HPDE6-E6E7 (cell line): ENCODE results near the gene AMHR2.
"Not testable (repeated sequence)": the region's sequence is repeated elsewhere in the genome, so short reads cannot be mapped to it uniquely, and the experiment has no call there.

Experiments
- DNase-seq: peaks from one replicate; pipeline ENCODE4 v3.0.0; 2011; ENCODE audit warnings: missing footprints; ENCODE audit errors: extremely low spot score

The AMHR2 gene

DNA sequence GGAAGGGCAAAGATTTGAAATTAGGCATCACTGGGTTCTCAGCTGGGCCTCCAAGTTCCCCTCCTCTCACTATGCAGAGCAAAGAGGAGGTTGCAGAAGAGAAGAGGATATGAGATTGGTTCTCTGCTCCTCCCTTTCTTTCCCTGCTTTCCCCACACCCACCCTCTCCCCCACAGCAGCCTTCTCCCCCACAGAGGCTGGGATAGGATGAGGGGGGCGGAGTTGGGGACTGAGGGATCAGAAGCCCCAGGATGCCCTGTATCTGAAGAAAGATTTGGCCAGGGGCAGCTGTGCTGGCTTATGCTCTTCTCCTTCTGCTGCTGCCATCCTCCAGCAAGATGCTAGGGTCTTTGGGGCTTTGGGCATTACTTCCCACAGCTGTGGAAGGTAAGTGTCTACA, at the start of gene AMHR2:
AMHR2 (plus strand) TSS at position 259 of the 400 bp plus-strand sequence; CDS start at position 339, 80 bp downstream.
- no peak for DNase-seq

DNA sequence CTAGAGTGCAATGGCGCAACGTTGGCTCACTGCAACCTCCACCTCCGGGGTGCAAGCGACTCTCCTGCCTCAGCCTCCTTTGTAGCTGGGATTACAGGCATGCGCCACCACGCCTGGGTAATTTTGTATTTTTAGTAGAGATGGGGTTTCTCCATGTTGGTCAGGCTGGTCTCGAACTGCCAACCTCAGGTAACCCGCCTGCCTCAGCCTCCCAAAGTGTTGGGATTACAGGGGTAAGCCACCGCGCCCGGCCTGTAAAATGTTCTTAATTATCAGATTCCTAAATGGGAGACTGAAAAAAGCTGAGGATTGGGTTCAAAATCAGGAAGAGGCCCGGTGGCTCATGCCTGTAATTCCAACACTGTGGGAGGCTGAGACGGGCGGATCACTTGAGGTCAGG, 49.4 kb upstream of the AMHR2 start:
- not testable (repeated sequence) for DNase-seq

GRCh38 chr12:53376747-53377146, 46.9 kb upstream of the AMHR2 start:
- no peak for DNase-seq

- DNase-seq, result no peak
These were observed 45.4 kb upstream of the AMHR2 start for GRCh38 chr12:53378222-53378621.

GRCh38 chr12:53378724-53379388, 44.8 kb upstream of the AMHR2 start:
- DNase-seq, result no peak

DNA sequence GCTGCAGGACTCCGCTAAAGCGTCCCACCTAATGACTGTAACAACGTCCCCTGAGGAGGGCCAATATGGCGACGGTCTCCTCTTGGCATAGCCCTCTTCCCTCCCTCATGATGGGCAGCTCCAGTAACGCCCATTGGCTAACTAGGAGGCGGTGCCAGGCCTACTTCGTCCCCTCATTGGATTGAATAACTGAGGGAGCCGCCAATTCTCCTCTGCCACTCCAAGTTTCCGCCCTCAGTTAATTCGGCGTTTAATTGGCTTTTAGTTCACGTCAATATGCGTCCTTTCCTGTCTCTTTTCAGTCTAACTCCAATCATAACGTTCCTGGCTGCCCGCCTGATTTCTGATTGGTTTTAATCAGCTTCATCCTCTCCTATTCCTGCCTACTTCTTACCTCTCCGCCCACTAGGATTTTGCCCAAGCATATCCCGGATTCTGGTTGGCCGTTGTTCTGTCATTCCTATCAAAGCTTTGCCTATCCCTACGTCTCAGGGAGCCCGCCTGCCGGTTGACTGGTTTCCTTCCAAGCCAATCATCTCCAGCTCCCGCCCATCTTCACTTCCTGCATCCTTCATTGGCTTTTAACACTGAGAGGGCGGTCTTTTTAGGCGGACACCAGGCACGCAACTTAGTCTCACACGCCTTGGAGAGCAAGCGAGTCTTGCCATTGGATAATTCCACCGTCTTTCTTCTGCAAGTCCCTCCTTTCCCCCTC, 44.1 kb upstream of the AMHR2 start:
- DNase-seq, result peak; percentile 93

GRCh38 chr12:53380104-53380793, 43.4 kb upstream of the AMHR2 start, which contains the start of gene SP1:
Gene SP1 (plus strand): TSS chr12:53380176. CDS start chr12:53380292, 116 bp downstream.
- peak; percentile 74 for DNase-seq

- no peak for DNase-seq
These were observed 42.6 kb upstream of the AMHR2 start for GRCh38 chr12:53380794-53381730.

DNA sequence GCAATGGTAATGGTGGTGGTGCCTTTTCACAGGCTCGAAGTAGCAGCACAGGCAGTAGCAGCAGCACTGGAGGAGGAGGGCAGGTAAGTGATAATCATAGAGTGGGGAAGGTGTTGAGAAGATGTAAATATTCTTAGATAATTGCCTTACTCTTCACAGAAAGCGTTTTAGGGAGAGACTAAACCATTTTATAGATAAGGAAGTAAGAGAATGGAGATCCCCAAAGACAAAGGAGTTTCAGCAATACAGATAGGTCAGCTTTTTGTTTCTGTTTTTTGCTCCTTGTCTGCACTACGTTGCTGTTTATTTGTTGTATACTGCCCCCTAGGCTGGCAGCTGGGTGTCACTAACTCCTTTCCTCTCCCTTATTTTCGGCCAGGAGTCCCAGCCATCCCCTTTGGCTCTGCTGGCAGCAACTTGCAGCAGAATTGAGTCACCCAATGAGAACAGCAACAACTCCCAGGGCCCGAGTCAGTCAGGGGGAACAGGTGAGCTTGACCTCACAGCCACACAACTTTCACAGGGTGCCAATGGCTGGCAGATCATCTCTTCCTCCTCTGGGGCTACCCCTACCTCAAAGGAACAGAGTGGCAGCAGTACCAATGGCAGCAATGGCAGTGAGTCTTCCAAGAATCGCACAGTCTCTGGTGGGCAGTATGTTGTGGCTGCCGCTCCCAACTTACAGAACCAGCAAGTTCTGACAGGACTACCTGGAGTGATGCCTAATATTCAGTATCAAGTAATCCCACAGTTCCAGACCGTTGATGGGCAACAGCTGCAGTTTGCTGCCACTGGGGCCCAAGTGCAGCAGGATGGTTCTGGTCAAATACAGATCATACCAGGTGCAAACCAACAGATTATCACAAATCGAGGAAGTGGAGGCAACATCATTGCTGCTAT, 41.7 kb upstream of the AMHR2 start:
- DNase-seq, result peak; percentile 74

GRCh38 chr12:53383258-53383657, 40.4 kb upstream of the AMHR2 start:
- DNase-seq, result no peak

DNA sequence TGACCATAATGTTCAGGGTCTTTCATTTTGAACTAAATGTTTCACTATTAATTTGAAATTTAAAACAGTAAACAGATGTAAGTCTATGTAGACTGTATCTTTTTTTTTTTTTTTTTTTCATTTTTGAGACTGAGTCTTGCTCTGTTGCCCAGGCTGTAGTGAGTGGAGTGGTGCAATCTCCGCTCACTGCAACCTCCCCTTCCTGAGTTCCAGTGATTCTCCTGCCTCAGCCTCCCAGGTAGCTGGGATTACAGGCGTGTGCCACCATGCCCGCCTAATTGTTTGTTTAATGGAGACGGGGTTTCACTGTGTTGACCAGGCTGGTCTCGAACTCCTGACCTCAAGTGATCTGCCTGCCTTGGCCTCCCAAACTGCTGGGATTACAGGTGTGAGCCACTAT, 37.3 kb upstream of the AMHR2 start:
- not testable (repeated sequence) for DNase-seq

GRCh38 chr12:53388932-53389331, 34.7 kb upstream of the AMHR2 start:
- DNase-seq, result no peak

DNA sequence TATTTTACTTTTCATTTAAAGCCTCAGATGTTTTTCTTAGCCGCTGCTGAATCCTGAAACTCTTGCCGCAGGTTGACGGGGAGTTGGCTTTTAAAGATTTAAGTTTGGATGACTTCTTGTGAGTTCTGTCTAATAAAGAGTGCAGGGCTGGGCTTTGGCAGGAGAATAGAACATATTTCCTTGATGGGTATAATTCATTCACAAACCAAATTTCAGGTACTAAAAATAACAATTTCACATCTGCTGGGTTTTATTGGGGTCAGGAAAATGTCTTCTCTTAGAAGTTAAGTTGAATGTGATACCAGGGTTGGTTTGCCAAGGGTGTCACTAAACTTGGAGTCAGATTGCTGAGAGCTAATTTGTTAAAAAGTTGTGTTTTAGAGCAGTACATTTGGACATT, 34.0 kb upstream of the AMHR2 start:
- no peak for DNase-seq

DNA sequence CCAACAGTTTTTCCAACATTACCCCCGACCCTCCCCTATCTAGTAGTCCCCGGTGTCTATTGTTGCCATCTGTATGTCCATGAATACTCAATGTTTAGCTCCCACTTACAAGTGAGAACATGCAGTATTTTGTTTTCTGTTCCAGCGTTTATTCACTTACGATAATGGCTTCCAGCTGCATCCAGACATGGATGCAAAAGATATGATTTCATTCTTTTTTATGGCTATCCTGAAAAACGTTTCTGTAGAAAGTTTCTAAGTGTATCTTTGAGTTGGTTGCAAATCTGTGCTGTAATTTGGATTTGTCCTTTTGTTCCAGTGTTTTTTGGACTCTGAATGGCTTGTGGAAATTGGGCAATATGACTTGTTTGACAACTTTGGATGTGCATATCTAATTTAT, 31.9 kb upstream of the AMHR2 start:
- no peak for DNase-seq

DNA sequence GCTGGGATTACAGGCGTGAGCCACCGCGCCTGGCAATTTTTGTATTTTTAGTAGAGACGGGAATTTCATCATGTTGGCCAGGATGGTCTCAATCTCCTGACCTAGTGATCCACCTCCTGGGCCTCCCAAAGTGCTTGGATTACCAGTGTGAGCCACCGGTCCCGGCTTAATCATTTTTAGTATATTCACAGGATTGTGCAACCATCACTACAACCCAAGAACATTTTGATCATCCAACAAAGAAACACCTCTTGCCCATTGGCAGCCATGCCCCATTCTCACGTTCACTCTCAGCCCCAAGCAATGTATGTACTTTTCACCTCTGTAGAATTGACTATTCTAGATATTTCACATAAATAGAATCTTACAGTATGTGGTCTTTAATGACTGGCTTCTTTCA, 23.8 kb upstream of the AMHR2 start:
- no peak for DNase-seq

DNA sequence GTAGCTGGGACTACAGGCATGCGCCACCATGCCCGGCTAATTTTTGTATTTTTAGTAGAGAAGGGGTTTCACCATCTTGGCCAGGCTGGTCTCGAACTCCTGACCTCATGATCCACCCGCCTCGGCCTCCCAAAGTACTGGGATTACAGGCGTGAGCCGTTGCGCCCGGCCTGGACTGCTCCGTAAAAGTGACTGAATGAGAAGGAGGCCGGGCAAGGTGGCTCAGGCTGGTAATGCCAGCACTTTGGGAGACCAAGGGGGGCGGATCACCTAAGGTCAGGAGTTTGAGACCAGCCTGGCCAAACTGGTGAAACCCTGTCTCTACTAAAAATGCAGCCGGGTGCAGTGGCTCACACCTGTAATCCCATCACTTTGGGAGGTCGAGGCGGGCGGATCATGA, 21.3 kb upstream of the AMHR2 start:
- DNase-seq, result not testable (repeated sequence)

DNA sequence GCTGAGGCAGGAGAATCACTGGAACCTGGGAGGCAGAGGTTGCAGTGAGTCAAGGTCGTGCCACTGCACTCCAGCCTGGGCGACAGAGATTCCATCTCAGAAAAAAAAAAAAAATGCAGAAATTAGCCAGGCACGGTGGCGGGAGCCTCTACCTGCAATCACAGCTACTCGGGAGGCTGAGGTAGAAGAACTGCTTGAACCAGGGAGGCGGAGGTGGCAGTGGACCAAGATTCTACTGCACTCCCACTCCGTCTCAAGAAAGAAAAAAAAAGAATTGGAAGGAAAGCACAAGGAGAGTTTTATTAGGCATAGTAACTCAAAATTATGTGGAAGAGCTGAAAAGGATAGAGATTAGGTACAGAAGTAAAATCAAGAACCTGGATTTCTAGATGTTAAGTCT, 20.8 kb upstream of the AMHR2 start:
- no peak for DNase-seq

DNA sequence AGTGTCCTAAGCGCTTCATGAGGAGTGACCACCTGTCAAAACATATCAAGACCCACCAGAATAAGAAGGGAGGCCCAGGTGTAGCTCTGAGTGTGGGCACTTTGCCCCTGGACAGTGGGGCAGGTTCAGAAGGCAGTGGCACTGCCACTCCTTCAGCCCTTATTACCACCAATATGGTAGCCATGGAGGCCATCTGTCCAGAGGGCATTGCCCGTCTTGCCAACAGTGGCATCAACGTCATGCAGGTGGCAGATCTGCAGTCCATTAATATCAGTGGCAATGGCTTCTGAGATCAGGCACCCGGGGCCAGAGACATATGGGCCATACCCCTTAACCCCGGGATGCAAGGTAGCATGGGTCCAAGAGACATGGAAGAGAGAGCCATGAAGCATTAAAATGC, 12.7 kb upstream of the AMHR2 start:
- DNase-seq, result no peak

DNA sequence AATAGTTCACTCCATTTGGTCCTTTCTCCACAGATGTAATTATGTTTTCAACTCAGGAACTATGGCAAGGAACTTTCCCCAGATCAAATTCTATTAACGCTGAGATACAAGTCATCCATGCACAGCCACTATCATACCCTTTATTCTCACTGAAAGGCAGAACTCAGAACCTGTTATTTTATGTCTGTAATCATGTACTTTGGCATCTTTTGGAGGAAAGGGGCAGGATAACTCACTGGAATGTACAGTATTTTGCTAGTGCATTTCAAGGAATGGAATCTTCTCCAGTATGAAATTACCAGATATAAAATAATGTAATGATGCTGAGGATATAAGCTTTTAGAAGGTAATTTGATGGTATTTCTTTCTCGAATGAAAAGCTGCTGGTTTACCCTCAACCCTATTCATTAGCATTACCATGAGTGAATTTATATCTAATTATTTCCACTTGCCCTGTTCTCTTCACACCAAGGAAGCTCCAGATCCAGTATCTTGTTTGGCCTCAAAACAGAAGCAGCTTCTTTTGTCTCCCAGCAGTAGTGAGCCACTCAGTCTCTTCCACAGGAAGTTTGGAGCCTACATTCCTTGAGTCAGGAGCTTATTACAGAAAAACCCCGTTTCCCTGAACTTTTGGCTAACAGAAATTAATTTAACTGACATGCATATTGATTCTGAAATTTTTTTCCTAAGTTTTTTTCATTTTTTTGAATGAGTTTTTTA, 10.0 kb upstream of the AMHR2 start:
- DNase-seq, result no peak
